Calu3 (cell line): Measurements from ENCODE around the gene CASP2. TPM values are rescaled to one million over a fixed set of nuclear protein-coding genes. Genes with fewer than 3 reads are reported as not detected.

Experiments used
- BruUV-seq: library from RNA; stranded (reverse); fragments of 400-500 nt; replicated peaks from 2 replicates; lab custom pipeline; 2021; lab: Mats Ljungman, UMichigan
- CTCF ChIA-PET: fragments of 300-600 bp; sonication (Branson Sonifier 250); formaldehyde crosslinking; loops from one replicate; lab custom pipeline; 2022; ENCODE audit warnings: antibody characterized with exemption; lab: Charles Lee
- DNase-seq: peaks from one replicate; pipeline ENCODE4 v3.0.0; 2022
- H3K27ac Mint-ChIP-seq: one replicate; pipeline ENCODE4 v1.8.0; 2022; ENCODE audit warnings: mixed read lengths; ENCODE audit not compliant: unreplicated experiment
- H3K27me3 Mint-ChIP-seq: one replicate; pipeline ENCODE4 v1.8.0; 2022; ENCODE audit warnings: mixed read lengths; ENCODE audit not compliant: unreplicated experiment
- H3K36me3 Mint-ChIP-seq: one replicate; pipeline ENCODE4 v1.8.0; 2022; ENCODE audit warnings: mild to moderate bottlenecking, moderate library complexity, mixed read lengths; ENCODE audit not compliant: insufficient read depth, unreplicated experiment
- H3K4me1 Mint-ChIP-seq: one replicate; pipeline ENCODE4 v1.8.0; 2022; ENCODE audit warnings: mild to moderate bottlenecking, low read depth, mixed read lengths; ENCODE audit not compliant: unreplicated experiment
- H3K4me3 Mint-ChIP-seq: one replicate; pipeline ENCODE4 v1.8.0; 2022; ENCODE audit warnings: mild to moderate bottlenecking, low read depth, moderate library complexity, mixed read lengths; ENCODE audit not compliant: unreplicated experiment
- H3K9me3 Mint-ChIP-seq: one replicate; pipeline ENCODE4 v1.8.0; 2022; ENCODE audit warnings: low read depth, mixed read lengths; ENCODE audit not compliant: unreplicated experiment
- intact Hi-C: fragments of 100-400 bp; cut with micrococcal nuclease; formaldehyde crosslinking; loops from one replicate; pipeline ENCODE4 v1.10.0; 2022; ENCODE audit not compliant: unreplicated experiment
- total RNA-seq: library from RNA; stranded (reverse); gene quantifications from 2 replicates; pipeline ENCODE4 v1.2.3, GENCODE V29; 2022
- TF ChIP-seq, protein P1 (sequence below): fragments of 200-600 bp; IDR thresholded peaks from one replicate; pipeline ENCODE4 v1.8.0; 2022; ENCODE audit warnings: antibody characterized with exemption; ENCODE audit not compliant: unreplicated experiment

Gene CASP2
- total RNA-seq, 1 experiment from 2014 or later: 51.3 TPM

- BruUV-seq: no TSS peak
- TF ChIP-seq, protein P1, sequence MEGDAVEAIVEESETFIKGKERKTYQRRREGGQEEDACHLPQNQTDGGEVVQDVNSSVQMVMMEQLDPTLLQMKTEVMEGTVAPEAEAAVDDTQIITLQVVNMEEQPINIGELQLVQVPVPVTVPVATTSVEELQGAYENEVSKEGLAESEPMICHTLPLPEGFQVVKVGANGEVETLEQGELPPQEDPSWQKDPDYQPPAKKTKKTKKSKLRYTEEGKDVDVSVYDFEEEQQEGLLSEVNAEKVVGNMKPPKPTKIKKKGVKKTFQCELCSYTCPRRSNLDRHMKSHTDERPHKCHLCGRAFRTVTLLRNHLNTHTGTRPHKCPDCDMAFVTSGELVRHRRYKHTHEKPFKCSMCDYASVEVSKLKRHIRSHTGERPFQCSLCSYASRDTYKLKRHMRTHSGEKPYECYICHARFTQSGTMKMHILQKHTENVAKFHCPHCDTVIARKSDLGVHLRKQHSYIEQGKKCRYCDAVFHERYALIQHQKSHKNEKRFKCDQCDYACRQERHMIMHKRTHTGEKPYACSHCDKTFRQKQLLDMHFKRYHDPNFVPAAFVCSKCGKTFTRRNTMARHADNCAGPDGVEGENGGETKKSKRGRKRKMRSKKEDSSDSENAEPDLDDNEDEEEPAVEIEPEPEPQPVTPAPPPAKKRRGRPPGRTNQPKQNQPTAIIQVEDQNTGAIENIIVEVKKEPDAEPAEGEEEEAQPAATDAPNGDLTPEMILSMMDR: no peak
- intact Hi-C loops: no loop called here
- DNase-seq: no peak
- peaks cover 51% of the 10 kb centered on the region for H3K4me1 Mint-ChIP-seq
- H3K27me3 Mint-ChIP-seq: no peaks in the 10 kb centered on the region
- H3K27ac Mint-ChIP-seq: peak overlapping the region; percentile 64
- CTCF ChIA-PET: interaction anchor here (0.5 kb wide), 1 partner anchor 12 kb away, joined by 3 read pairs; no protein-coding TSS in a partner anchor
- H3K36me3 Mint-ChIP-seq: peaks cover 39% of the 10 kb centered on the region
- peak overlapping the region; percentile 85 for H3K4me3 Mint-ChIP-seq
- H3K9me3 Mint-ChIP-seq: peaks cover 3% of the 10 kb centered on the region
Measured at GRCh38 chr7:143283381-143283780, 4.8 kb upstream of the CASP2 start.

GRCh38 chr7:143284591-143285469 is 3.3 kb upstream of the CASP2 start, which contains the start of gene TMEM139:
Gene TMEM139 (plus strand): TSS chr7:143284958. CDS start chr7:143285958, 1,000 bp downstream.
- Mint-ChIP-seq H3K4me3 (peak within 1 kb of the TSS; percentile 85), H3K27me3 (no peaks in the 10 kb centered on the region), H3K27ac (peak within 1 kb of the TSS; percentile 64), H3K36me3 (peaks cover 54% of the 10 kb centered on the region), H3K9me3 (peaks cover 3% of the 10 kb centered on the region), H3K4me1 (peaks cover 48% of the 10 kb centered on the region)
- CTCF ChIA-PET: no interaction called here
- TF ChIP-seq, protein P1: no peak
- intact Hi-C loops: no loop called here
- no TSS peak for BruUV-seq
- peak; percentile 81 for DNase-seq

GRCh38 chr7:143285470-143285778 is 2.7 kb upstream of the CASP2 start:
- H3K27ac Mint-ChIP-seq: peak overlapping the region; percentile 64
- peak overlapping the region; percentile 85 for H3K4me3 Mint-ChIP-seq
- intact Hi-C loops: no loop called here
- CTCF ChIA-PET: interaction anchor here (0.7 kb wide), 1 partner anchor 11 kb away, joined by 3 read pairs; no protein-coding TSS in a partner anchor
- DNase-seq: peak; percentile 83
- TF ChIP-seq, protein P1: no peak
- H3K27me3 Mint-ChIP-seq: no peaks in the 10 kb centered on the region
- H3K36me3 Mint-ChIP-seq: peaks cover 56% of the 10 kb centered on the region
- H3K4me1 Mint-ChIP-seq: peaks cover 46% of the 10 kb centered on the region
- BruUV-seq: no TSS peak
- peaks cover 3% of the 10 kb centered on the region for H3K9me3 Mint-ChIP-seq

- H3K4me3 Mint-ChIP-seq: peak overlapping the region; percentile 85
- peaks cover 3% of the 10 kb centered on the region for H3K9me3 Mint-ChIP-seq
- peaks cover 43% of the 10 kb centered on the region for H3K4me1 Mint-ChIP-seq
Measured at GRCh38 chr7:143285806-143286521, 2.2 kb upstream of the CASP2 start.

More at GRCh38 chr7:143285806-143286521, 2.2 kb upstream of the CASP2 start:
- CTCF ChIA-PET: interaction anchor here (0.7 kb wide), 2 partner anchors 10 to 31 kb away, joined by 3 to 10 read pairs; no protein-coding TSS in a partner anchor
- Mint-ChIP-seq H3K27me3 (no peaks in the 10 kb centered on the region), H3K36me3 (peaks cover 56% of the 10 kb centered on the region), H3K27ac (peak overlapping the region; percentile 64)
- BruUV-seq: no TSS peak
- no peak for DNase-seq
- intact Hi-C loops: no loop called here
- TF ChIP-seq, protein P1: no peak
